Astrocyte of the spinal cord (primary cell): ENCODE results near the gene NINJ1.

Experiments
- DNase-seq: peaks from one replicate; pipeline ENCODE4 v3.0.0; 2011; ENCODE audit warnings: low read depth, low spot score
- H3K4me3 ChIP-seq: 2 replicates; pipeline ENCODE4 v1.5.1; 2011; ENCODE audit warnings: low read depth, mild to moderate bottlenecking, low read length, moderate library complexity
- in situ Hi-C: cut with HindIII; loops from 2 replicates; pipeline ENCODE4 v1.10.0; 2017; ENCODE audit warnings: low sequenced_read_pairs
- TF ChIP-seq, protein P1 (sequence below): IDR thresholded peaks from 2 replicates; pipeline ENCODE4 v1.5.1; 2012; ENCODE audit warnings: low read depth, mild to moderate bottlenecking, low read length, inconsistent platforms

NINJ1 gene

DNA sequence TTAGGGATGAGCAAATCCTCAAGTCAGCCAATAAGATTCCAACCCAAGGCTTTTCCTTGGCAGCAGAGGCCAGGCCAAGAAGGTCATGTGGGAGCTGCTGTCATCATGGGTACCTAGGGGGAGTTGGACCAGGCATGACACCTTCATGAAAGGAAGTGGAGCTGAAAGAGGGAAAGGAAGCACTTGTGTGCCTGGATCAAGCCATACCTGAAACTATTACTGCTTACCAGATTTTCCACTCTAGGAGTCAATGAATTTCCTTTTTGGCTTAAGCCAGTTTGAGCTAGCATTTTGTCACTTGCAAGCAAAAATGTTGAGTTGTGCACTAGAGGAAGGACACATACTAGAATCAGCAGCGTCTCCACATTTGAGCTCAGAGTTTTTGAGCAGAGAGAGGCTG lies 35.4 kb upstream of the NINJ1 start:
- DNase-seq: no peak
- in situ Hi-C loops: no loop called here
- TF ChIP-seq, protein P1, sequence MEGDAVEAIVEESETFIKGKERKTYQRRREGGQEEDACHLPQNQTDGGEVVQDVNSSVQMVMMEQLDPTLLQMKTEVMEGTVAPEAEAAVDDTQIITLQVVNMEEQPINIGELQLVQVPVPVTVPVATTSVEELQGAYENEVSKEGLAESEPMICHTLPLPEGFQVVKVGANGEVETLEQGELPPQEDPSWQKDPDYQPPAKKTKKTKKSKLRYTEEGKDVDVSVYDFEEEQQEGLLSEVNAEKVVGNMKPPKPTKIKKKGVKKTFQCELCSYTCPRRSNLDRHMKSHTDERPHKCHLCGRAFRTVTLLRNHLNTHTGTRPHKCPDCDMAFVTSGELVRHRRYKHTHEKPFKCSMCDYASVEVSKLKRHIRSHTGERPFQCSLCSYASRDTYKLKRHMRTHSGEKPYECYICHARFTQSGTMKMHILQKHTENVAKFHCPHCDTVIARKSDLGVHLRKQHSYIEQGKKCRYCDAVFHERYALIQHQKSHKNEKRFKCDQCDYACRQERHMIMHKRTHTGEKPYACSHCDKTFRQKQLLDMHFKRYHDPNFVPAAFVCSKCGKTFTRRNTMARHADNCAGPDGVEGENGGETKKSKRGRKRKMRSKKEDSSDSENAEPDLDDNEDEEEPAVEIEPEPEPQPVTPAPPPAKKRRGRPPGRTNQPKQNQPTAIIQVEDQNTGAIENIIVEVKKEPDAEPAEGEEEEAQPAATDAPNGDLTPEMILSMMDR: no peak
- no peak overlapping the region for H3K4me3 ChIP-seq

DNA sequence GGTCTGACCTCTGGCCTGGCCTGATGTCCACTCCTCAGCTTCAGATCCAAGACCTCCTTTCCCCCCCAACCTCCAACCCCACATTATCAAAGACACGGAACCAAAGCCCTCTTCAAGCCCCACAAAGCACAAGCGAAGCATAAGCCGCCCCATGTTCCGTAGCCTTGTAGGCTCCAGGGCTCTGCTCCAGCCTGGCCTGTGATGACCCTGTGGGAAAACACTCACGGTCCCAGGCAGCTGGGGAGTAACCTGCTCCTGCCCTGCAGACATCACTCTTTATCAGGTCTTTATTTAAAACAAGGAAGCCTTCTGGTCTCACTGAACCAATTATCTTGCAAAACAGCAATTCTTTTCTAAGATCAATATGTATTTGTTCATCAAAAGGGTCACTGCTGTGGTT lies 34.5 kb upstream of the NINJ1 start:
- in situ Hi-C loops: no loop called here
- no peak overlapping the region for H3K4me3 ChIP-seq
- no peak for DNase-seq
- TF ChIP-seq, protein P1: no peak

DNA sequence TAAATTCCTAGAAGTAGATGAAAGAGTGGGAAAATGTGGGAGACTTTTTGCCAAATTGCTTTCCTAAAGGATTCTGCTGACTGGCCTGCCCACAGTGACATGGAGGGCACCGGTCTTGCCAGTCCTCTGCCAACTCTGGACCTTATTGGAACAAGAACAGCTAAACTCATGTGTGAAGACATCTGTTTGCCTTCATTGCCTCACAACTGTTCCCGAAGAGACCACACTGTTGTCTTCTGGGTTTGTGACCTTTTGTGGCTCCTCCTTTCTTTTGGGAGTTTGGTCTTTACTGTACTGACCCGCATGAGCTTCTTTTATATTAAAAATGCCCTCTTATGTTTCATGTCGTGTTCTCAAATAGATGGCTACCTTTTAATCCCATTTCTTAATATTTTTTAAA lies 33.8 kb upstream of the NINJ1 start:
- in situ Hi-C loops: no loop called here

DNA sequence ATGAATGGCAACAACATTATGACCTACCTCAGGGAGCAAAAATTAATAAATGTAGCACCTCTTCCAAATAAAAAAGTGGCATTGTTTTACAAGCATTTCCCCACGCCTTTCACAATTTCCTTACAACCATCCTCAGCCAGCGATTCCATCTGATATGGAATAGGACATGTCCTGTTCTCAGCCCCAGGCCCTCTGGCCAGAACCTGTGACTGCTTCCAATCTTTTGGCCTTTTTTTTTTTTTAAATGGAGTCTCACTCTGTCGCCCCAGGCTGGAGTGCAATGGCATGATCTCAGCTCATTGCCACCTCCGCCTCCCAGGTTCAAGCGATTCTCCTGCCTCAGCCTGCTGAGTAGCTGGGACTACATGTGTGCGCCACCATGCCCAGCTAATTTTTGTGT lies 33.1 kb upstream of the NINJ1 start:
- no peak for DNase-seq
- in situ Hi-C loops: no loop called here
- TF ChIP-seq, protein P1: no peak
- no peak overlapping the region for H3K4me3 ChIP-seq

More for the DNA sequence above, 33.8 kb upstream of the NINJ1 start:
- no peak for DNase-seq
- TF ChIP-seq, protein P1: no peak
- H3K4me3 ChIP-seq: no peak overlapping the region

DNA sequence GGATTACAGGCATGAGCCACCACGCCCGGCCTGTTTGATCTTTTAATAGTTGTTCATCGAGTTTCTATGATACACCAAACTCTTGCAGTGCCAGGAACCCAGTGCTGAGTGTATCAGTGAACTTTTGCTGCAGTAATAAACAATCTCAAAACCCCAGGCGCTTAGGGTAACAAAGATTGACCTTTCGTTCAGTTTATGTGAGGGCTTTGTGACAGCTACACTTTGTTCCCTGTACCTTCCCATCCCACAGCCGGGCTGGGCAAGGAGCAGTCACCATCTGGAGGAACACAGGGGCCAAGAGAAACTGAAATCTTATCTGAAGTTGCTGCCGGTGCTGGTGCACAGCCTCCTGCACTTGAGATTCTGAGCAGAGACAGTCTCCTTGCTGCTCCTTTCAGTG lies 32.6 kb upstream of the NINJ1 start:
- no peak for DNase-seq
- H3K4me3 ChIP-seq: no peak overlapping the region
- in situ Hi-C loops: no loop called here
- TF ChIP-seq, protein P1: no peak

DNA sequence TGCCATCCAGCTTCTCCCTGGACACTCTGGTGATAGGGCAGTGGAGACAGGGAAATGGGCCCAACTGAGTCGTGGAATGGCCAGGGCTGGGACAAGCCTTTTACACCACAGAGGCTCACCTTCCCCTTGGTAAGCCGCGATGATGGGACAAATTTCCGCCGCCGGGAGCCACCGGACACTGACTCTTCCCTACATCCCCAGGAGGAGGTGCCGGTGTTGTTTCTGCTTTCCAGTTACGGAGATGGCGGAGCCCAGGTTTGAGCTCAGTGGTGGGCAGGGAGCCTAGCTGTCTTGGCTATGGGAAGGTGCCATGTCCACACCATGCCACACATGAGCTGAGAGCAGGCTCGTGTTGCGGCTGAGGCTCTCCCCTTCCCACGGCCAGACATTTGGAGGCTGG lies 30.0 kb upstream of the NINJ1 start:
- no peak overlapping the region for H3K4me3 ChIP-seq
- in situ Hi-C loops: no loop called here
- DNase-seq: no peak
- TF ChIP-seq, protein P1: no peak
